Body of pancreas (tissue), 4 donors: ENCODE data around the gene HLA-DOB.

Experiments
- CTCF ChIP-seq, 7 experiments: fragments of 450-650 bp in 4 of 7; fragments of 200-600 bp in 3 of 7; sonication (generic) in 3 of 7; IDR thresholded peaks; one replicate each; pipeline ENCODE4 v1.5.1; 2016 to 2019; ENCODE audit warnings: antibody characterized with exemption in 7 of 7
- POLR2A ChIP-seq, 3 donors: fragments of 450-650 bp; IDR thresholded peaks; one replicate each; pipeline ENCODE4 v1.6.1; 2016; ENCODE audit warnings: antibody characterized with exemption in 3 of 3, mild to moderate bottlenecking in 2 of 3

- TF ChIP-seq CTCF (IDR thresholded peaks at IDR 0.05) (no peak), POLR2A (IDR thresholded peaks at IDR 0.05) (no peak)
These were observed 34.2 kb upstream of the HLA-DOB start for GRCh38 chr6:32851025-32851424.
